HG03039 (cell line): ENCODE results near the gene SEPHS2.
"Not testable (repeated sequence)": the region's sequence is repeated elsewhere in the genome, so short reads cannot be mapped to it uniquely, and the experiment has no call there.

Source experiments
- ATAC-seq: cut with Tn5 transposase; IDR thresholded peaks from one replicate; pipeline ENCODE4 v1.9.1; 2021; ENCODE audit warnings: mild to moderate bottlenecking, moderate library complexity; ENCODE audit not compliant: unreplicated experiment

SEPHS2 gene

GRCh38 chr16:30470170-30470512 is 24.5 kb upstream of the SEPHS2 start:
- no peak for ATAC-seq

DNA sequence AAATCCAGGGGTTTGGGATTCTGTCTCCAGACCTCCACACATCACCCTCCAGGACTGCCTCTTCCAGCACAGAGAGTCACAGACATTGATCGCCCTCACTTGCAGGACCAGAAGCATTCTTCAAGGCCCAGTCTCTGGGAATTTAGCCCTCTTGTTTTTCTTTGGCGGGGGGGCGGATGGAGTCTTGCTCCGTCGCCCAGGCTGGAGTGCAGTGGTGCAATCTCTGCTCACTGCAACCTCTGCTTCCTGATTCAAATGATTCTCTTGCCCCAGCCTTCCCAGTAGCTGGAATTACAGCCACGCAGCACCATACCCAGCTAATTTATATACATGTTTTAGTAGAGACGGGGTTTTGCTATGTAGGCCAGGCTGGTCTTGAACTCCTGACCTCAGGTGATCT is 18.4 kb upstream of the SEPHS2 start:
- no peak for ATAC-seq

GRCh38 chr16:30461426-30461825 is 15.8 kb upstream of the SEPHS2 start:
- ATAC-seq = not testable (repeated sequence)

DNA sequence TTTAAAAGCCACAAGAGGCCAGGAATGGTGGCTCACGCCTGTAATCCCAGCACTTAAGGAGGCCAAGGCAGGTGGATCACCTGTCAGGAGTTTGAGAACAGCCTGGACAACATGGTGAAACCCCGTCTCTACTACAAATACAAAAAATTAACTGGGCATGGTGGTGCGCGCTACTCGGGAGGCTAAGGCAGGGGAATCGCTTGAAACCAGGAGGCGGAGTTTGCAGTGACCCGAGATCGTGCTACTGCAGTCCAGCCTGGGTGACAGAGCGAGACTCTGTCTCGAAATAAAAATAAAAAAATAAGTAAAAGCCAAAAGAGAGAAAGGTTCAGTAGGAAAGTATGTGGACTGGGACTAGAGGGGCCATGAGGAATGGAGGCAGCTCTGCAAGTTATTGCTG is 13.8 kb upstream of the SEPHS2 start:
- no peak for ATAC-seq

- ATAC-seq = peak; percentile 78
These were observed 13.1 kb upstream of the SEPHS2 start for GRCh38 chr16:30458561-30459394.

DNA sequence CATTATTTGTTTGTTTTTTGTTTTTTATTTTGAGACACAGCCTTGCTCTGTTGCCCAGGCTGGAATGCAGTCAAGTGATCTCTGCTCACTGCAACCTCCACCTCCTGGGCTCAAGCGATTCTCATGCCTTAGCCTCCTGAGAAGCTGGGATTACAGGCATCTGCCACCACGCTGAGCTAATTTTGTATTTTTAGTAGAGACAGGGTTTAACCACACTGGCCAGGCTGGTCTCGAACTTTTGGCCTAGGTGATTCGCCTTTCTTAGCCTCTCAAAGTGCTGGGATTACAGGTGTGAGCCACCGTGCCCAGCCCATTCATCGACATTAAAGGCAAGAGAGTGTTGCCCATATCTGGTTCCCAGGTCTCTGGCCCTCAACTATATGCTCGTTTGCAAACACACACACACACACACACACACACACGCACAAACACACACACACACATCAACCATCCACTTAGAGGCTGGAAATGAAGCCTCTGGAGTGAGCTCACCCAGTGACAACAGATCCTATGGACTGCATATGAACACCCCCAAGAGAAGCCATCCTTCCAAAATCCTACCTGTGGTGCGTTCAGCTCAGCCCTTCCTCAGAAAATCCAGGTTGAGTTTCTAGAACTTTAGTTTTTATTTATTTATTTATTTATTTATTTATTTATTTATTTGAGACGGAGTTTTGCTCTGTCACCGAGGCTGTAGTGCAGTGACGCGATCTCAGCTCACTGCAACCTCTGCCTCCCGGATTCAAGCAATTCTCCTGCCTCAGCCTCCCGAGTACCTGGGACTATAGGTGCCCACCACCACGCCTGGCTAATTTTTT is 12.3 kb upstream of the SEPHS2 start:
- ATAC-seq = no peak

DNA sequence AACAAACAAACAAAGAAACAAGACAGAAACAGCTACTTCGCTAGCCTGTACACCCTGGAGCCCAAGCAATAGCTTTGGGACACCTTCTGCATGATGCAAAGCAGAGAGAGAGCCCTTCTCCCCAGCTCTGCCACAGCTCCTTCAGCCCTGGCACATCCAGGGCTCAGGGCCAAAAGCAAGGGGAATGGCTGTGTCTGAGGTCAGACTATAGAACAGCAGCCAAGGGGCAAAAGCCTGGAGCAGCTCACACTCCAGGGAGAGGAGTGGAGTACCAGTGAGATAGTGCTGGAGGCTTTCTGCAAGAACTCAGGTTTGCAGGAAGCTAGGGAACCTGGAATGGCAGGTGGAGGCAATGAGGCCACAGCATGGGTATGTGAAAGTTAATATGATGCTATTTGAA is 11.6 kb upstream of the SEPHS2 start:
- no peak for ATAC-seq

DNA sequence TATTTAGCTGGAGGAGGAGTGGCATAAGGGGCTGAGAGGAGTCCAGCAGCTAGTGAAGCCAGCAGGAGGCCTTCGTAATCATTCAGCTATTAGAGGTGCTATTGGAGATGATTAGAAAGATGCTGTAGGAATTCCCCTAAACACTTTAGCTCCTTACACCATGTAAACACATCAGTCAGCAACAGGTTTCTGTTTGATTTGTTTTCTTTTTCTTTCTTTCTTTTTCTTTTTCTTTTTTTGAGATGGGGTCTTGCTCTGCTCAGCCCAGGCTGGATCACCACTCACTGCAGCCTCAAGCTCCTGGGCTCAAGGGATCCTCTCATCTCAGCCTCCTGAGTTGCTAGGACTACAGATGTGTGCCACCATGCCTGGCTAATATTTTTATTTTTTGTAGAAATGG is 10.6 kb upstream of the SEPHS2 start:
- ATAC-seq = no peak

- not testable (repeated sequence) for ATAC-seq
These were observed 7.3 kb upstream of the SEPHS2 start for GRCh38 chr16:30452709-30453580.

- no peak for ATAC-seq
These were observed 3.4 kb upstream of the SEPHS2 start for GRCh38 chr16:30449116-30449435.

- ATAC-seq = no peak
These were observed 2.0 kb upstream of the SEPHS2 start for GRCh38 chr16:30447512-30448226.

DNA sequence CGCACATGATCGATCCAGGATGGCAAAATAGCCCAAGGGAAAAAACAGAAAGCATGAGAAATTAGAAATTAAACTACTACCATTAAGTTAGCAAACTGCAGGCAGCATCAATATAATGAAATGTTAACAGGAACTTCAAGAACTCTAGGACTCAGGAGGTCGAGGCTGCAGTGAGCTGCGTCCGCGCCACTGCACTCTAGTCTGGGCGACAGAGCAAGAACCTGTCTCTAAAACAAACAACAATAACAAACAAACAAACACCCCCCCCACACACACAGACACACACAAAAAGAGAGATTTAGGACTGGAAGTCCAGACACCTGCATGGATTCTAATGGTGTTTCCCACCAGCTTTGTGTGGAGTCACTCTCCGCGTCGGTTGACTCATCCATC is 525 bp upstream of the SEPHS2 start:
- no peak for ATAC-seq

- ATAC-seq = no peak
These were observed 596 bp downstream of the SEPHS2 start for GRCh38 chr16:30445149-30445407.

DNA sequence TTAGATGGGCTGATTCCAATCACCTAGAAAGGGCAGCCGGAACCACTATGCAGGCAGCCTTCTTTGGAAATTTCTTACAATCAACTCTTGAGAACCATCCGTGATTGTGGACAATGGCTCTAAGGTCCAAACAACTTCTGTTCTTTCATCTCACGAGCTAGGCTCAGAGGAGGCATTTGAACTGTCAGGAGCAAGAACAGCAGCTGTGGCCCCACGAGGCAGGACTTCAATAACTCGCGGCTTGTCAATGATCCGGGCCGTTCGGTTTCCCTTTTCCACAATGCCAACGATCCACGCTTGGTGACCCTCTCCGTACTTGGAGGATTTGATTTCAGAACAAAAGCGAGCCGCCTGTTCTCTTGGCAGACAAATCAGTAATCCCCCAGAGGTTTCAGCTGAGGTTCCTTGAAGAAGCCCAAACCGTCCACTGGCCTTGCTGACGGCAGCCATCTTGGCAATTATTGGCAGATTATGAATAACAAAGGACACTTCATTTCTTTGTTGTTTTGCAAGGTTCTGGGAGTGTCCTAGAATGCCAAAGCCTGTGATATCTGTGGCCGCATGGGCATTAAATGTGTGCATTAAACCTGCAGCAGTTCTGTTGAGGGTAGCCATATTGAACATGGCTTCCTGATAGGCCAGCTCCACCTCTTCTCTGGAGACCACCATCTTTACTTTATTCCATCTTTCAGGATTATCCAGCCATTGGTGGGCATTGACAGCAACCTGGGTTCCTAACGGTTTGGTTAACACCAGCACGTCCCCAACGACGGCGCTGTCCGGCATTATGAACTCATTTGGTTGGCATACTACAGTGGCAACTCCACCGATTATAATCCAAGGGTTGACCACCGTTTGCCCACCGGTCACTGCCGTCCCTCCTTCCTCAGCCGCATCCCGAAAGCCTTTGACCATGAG is 1.2 kb downstream of the SEPHS2 start:
- ATAC-seq = no peak

DNA sequence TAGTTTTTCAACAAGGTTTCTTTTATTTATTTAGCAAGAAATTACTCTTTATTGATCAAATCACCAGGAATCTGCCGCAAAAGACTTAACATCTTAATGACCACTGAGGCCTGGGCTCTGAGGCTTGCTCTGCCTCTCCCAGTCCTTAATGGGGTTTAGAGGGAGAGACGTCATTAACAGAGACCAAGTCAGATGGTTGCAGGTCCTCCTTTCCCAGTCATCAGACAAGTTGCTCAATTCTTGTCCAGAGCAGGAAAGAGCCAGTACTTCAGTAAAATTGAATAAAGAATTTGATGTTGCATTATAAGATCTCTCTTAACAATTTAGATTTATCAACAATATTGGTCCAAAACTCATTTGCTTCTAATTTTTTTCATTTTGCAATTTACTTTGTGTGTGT is 2.0 kb downstream of the SEPHS2 start:
- ATAC-seq = no peak

GRCh38 chr16:30439720-30440348 is 5.8 kb downstream of the SEPHS2 start:
- no peak for ATAC-seq

GRCh38 chr16:30438835-30439234 is 6.8 kb downstream of the SEPHS2 start:
- no peak for ATAC-seq

DNA sequence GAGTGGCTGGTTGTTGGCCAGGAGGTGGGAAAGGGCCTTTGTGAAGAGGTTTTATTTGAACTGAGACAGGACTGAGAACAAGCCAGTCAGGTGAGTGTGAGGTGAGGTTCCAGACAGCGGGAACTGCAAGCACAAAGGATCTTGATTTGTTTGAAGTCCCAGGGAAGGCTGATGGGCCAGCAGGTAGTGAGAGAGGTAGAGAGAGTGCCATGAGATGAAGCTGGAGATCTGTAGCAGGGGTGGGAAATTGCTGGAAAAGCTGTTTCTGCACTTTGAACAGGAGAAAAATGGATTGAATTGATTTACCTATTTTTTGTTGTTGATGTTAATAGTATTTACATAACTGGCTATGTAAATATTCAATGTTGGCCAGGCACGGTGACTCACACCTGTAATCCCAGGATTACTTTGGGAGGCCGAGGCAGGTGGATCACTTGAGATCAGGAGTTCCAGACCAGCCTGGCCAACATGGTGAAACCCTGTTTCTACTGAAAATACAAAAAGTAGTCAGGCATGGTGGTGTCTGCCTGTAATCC is 8.1 kb downstream of the SEPHS2 start:
- no peak for ATAC-seq

- ATAC-seq = no peak
These were observed 10.8 kb downstream of the SEPHS2 start for GRCh38 chr16:30434852-30435251.
